ENCODE data around the gene MESD.

Gene MESD

GRCh38 chr15:80989518-80990478, at the start of gene MESD:
Gene MESD (minus strand): TSS chr15:80989819. CDS start chr15:80989791, 28 bp downstream.
- DNase-seq = peak; percentile 91

- DNase-seq = no peak
Observed at GRCh38 chr15:81038975-81039607, 49.5 kb upstream of the MESD start.

GRCh38 chr15:81037952-81038743, 48.5 kb upstream of the MESD start:
- no peak for DNase-seq

- no peak for DNase-seq
Observed at GRCh38 chr15:81033508-81033907, 43.9 kb upstream of the MESD start.

GRCh38 chr15:81032818-81033217, 43.2 kb upstream of the MESD start:
- DNase-seq = no peak

- no peak for DNase-seq
Observed at GRCh38 chr15:81032355-81032754, 42.7 kb upstream of the MESD start.

- no peak for DNase-seq
Observed at GRCh38 chr15:81031203-81031602, 41.6 kb upstream of the MESD start.

- DNase-seq = no peak
Observed at GRCh38 chr15:81030301-81030750, 40.7 kb upstream of the MESD start.

- no peak for DNase-seq
Observed at GRCh38 chr15:81029414-81030300, 40.0 kb upstream of the MESD start.

- no peak for DNase-seq
Observed at GRCh38 chr15:81026836-81027599, 37.4 kb upstream of the MESD start.

GRCh38 chr15:81025721-81026370, 36.2 kb upstream of the MESD start:
- DNase-seq = no peak

- no peak for DNase-seq
Observed at GRCh38 chr15:81024936-81025335, 35.3 kb upstream of the MESD start.

- DNase-seq = no peak
Observed at GRCh38 chr15:81024265-81024872, 34.8 kb upstream of the MESD start.

- DNase-seq = no peak
Observed at GRCh38 chr15:81023483-81024264, 34.1 kb upstream of the MESD start.

- no peak for DNase-seq
Observed at GRCh38 chr15:81021321-81021720, 31.7 kb upstream of the MESD start.

GRCh38 chr15:81018197-81018596, 28.6 kb upstream of the MESD start:
- no peak for DNase-seq

GRCh38 chr15:81016489-81017068, 27.0 kb upstream of the MESD start:
- DNase-seq = no peak

GRCh38 chr15:81015621-81016488, 26.2 kb upstream of the MESD start:
- DNase-seq = no peak

All from T1000 (cell line).